Measurements from ENCODE around the gene OR1B1.
"Not testable (repeated sequence)": the region's sequence is repeated elsewhere in the genome, so short reads cannot be mapped to it uniquely, and the experiment has no call there.

The OR1B1 gene

DNA sequence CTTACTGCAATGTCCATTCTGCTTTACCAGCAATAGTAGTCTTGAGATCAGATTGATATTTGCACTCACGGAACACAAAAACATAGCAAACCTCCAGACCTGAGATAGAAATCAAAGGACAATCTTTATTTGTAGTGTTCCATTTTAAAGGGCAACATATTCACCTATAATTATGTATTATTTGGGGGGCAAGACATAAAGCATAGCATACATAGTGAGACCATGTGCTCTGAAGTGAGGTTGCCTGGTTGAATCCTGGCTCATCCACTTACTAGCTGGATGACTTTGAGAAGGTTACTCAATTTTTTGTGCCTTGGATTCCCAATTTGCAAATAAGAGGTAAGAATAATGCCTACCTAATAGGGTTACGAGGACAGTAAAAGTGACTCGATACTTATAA, at the start of gene OR1B1:
OR1B1 (minus strand) TSS at position 101 of the 400 bp plus-strand sequence.
- no peak within 1 kb of the TSS for H3K27ac Mint-ChIP-seq (ENCODE audit: low read depth)
- ATAC-seq (replicated peaks; ENCODE audit: extremely low read depth, poor library complexity, severe bottlenecking) (no peak), DNase-seq (ENCODE audit: low spot score in 2 of 2) (no peak)
- peaks cover 37% of the 10 kb centered on the region for H3K27me3 Mint-ChIP-seq
- H3K4me1 Mint-ChIP-seq, result no peaks in the 10 kb centered on the region
- no peaks in the 10 kb centered on the region for H3K9me3 Mint-ChIP-seq
- H3K4me3 Mint-ChIP-seq, result no peak within 1 kb of the TSS
- no peaks in the 10 kb centered on the region for H3K36me3 Mint-ChIP-seq (ENCODE audit: insufficient read depth)

- no peaks in the 10 kb centered on the region for H3K4me1 Mint-ChIP-seq
Observed at GRCh38 chr9:122695696-122696095, 38.3 kb upstream of the OR1B1 start.

GRCh38 chr9:122684851-122685250, 27.4 kb upstream of the OR1B1 start:
- DNase-seq (ENCODE audit: low spot score in 2 of 2) (no peak), ATAC-seq (replicated peaks; ENCODE audit: extremely low read depth, poor library complexity, severe bottlenecking) (no peak)
- H3K4me1 Mint-ChIP-seq, result no peaks in the 10 kb centered on the region
- H3K27me3 Mint-ChIP-seq, result peaks cover 47% of the 10 kb centered on the region
- H3K27ac Mint-ChIP-seq (ENCODE audit: low read depth), result no peak overlapping the region
- no peak overlapping the region for H3K4me3 Mint-ChIP-seq
- peaks cover 4% of the 10 kb centered on the region for H3K36me3 Mint-ChIP-seq (ENCODE audit: insufficient read depth)
- H3K9me3 Mint-ChIP-seq, result peaks cover 38% of the 10 kb centered on the region

More at GRCh38 chr9:122695696-122696095, 38.3 kb upstream of the OR1B1 start:
- Mint-ChIP-seq H3K9me3 (peaks cover 15% of the 10 kb centered on the region), H3K4me3 (no peak overlapping the region), H3K36me3 (ENCODE audit: insufficient read depth) (no peaks in the 10 kb centered on the region), H3K27me3 (peaks cover 20% of the 10 kb centered on the region), H3K27ac (ENCODE audit: low read depth) (no peak overlapping the region)
- ATAC-seq (replicated peaks; ENCODE audit: extremely low read depth, poor library complexity, severe bottlenecking), result no peak
- DNase-seq (ENCODE audit: low spot score in 2 of 2), result no peak

GRCh38 chr9:122672481-122672880, 15.1 kb upstream of the OR1B1 start:
- H3K27me3 Mint-ChIP-seq, result peaks cover 28% of the 10 kb centered on the region

GRCh38 chr9:122661416-122661815, 4.0 kb upstream of the OR1B1 start, which contains the start of gene OR1L1:
Gene OR1L1 (plus strand): TSS chr9:122661716. CDS start chr9:122661716, 0 bp downstream.
- H3K4me1 Mint-ChIP-seq, result no peaks in the 10 kb centered on the region
- peaks cover 34% of the 10 kb centered on the region for H3K27me3 Mint-ChIP-seq
- H3K27ac Mint-ChIP-seq (ENCODE audit: low read depth), result no peak within 1 kb of the TSS
- no peak for DNase-seq (ENCODE audit: low spot score in 2 of 2)
- H3K36me3 Mint-ChIP-seq (ENCODE audit: insufficient read depth), result no peaks in the 10 kb centered on the region
- H3K9me3 Mint-ChIP-seq, result peaks cover 1% of the 10 kb centered on the region
- no peak within 1 kb of the TSS for H3K4me3 Mint-ChIP-seq
- no peak for ATAC-seq (replicated peaks; ENCODE audit: extremely low read depth, poor library complexity, severe bottlenecking)

More at GRCh38 chr9:122672481-122672880, 15.1 kb upstream of the OR1B1 start:
- ATAC-seq (replicated peaks; ENCODE audit: extremely low read depth, poor library complexity, severe bottlenecking), result no peak
- Mint-ChIP-seq H3K27ac (ENCODE audit: low read depth) (no peak overlapping the region), H3K9me3 (peaks cover 8% of the 10 kb centered on the region), H3K4me1 (no peaks in the 10 kb centered on the region), H3K4me3 (no peak overlapping the region), H3K36me3 (ENCODE audit: insufficient read depth) (no peaks in the 10 kb centered on the region)
- no peak for DNase-seq (ENCODE audit: low spot score in 2 of 2)

- no peaks in the 10 kb centered on the region for H3K4me1 Mint-ChIP-seq
- H3K9me3 Mint-ChIP-seq, result no peaks in the 10 kb centered on the region
- H3K4me3 Mint-ChIP-seq, result no peak overlapping the region
- H3K27me3 Mint-ChIP-seq, result peaks cover 29% of the 10 kb centered on the region
- DNase-seq (ENCODE audit: low spot score in 2 of 2) (no peak), ATAC-seq (replicated peaks; ENCODE audit: extremely low read depth, poor library complexity, severe bottlenecking) (no peak)
- no peaks in the 10 kb centered on the region for H3K36me3 Mint-ChIP-seq (ENCODE audit: insufficient read depth)
- H3K27ac Mint-ChIP-seq (ENCODE audit: low read depth), result no peak overlapping the region
Observed at GRCh38 chr9:122656378-122656777, 1.0 kb downstream of the OR1B1 start.

DNA sequence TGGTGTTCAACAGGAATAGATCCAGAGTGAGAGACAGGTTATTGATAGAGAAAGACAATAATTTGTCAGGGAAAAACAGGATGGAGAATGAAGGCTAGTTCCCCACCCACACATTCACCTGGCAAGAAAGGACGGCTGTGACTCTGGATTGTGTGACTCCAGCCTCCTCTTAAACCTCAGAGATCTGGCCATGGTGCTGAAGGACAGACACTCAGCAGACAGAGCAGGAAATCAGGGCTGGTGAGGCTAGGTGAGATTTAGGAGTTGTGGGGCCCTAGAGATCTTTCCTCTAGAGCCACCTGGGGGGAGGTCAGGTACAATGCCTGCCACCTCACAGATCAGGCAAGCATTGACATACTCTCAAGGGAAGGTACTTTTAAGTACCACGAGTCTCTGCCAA, 15.2 kb downstream of the OR1B1 start:
- H3K27me3 Mint-ChIP-seq, result peaks cover 64% of the 10 kb centered on the region
- H3K36me3 Mint-ChIP-seq (ENCODE audit: insufficient read depth), result no peaks in the 10 kb centered on the region
- no peaks in the 10 kb centered on the region for H3K4me1 Mint-ChIP-seq
- ATAC-seq (replicated peaks; ENCODE audit: extremely low read depth, poor library complexity, severe bottlenecking) (no peak), DNase-seq (ENCODE audit: low spot score in 2 of 2) (no peak)
- peaks cover 28% of the 10 kb centered on the region for H3K9me3 Mint-ChIP-seq
- H3K27ac Mint-ChIP-seq (ENCODE audit: low read depth), result no peak overlapping the region
- H3K4me3 Mint-ChIP-seq, result no peak overlapping the region

DNA sequence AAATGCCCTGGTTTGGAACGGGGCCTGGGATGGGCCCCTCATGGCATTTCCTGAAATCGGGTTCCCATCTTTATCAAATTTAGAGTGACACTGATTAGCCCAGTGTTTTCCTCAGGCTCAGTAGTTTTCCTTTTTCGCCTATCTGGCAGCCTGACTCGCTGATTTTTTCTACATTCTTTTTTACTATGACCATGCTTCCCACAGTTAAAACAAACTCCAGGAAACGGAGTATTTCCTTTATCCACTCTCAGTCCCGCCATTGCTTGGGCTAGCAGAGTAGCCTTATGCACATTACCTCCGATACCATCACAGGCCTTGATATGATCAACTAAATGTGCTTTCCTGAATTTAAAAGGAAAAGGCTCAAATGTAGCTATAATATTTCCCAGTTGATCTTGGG, 37.4 kb downstream of the OR1B1 start:
- no peaks in the 10 kb centered on the region for H3K4me1 Mint-ChIP-seq
- H3K27ac Mint-ChIP-seq (ENCODE audit: low read depth), result no peak overlapping the region
- ATAC-seq (replicated peaks; ENCODE audit: extremely low read depth, poor library complexity, severe bottlenecking) (no peak), DNase-seq (ENCODE audit: low spot score in 2 of 2) (no peak)
- H3K9me3 Mint-ChIP-seq, result no peaks in the 10 kb centered on the region
- H3K27me3 Mint-ChIP-seq, result peaks cover 76% of the 10 kb centered on the region
- no peak overlapping the region for H3K4me3 Mint-ChIP-seq
- H3K36me3 Mint-ChIP-seq (ENCODE audit: insufficient read depth), result no peaks in the 10 kb centered on the region

DNA sequence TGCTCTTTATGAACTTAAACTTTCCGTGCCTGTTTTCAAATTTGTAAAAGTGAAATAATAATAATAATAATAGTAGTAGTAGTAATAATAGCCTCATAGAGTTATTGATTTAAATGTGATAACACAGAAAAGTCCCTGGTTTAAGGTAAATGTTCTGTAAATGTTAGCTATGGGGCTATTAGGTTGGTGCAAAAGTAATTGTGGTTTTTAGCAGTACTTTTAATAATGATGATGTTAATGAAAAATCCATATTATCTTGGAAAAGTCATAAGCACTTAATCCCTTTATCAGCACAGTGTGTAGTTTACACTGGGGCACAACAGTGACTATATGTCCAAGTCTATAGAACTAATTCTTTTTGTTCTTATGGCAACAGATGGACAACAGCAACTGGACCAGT, 43.1 kb downstream of the OR1B1 start, which contains the start of gene OR1Q1:
OR1Q1 (plus strand) TSS at position 377 of the 400 bp plus-strand sequence; CDS start at position 377, 0 bp downstream.
- no peak within 1 kb of the TSS for H3K27ac Mint-ChIP-seq (ENCODE audit: low read depth)
- no peaks in the 10 kb centered on the region for H3K36me3 Mint-ChIP-seq (ENCODE audit: insufficient read depth)
- no peak for DNase-seq (ENCODE audit: low spot score in 2 of 2)
- no peak for ATAC-seq (replicated peaks; ENCODE audit: extremely low read depth, poor library complexity, severe bottlenecking)
- no peak within 1 kb of the TSS for H3K4me3 Mint-ChIP-seq
- peaks cover 61% of the 10 kb centered on the region for H3K27me3 Mint-ChIP-seq
- no peaks in the 10 kb centered on the region for H3K4me1 Mint-ChIP-seq
- H3K9me3 Mint-ChIP-seq, result no peaks in the 10 kb centered on the region

DNA sequence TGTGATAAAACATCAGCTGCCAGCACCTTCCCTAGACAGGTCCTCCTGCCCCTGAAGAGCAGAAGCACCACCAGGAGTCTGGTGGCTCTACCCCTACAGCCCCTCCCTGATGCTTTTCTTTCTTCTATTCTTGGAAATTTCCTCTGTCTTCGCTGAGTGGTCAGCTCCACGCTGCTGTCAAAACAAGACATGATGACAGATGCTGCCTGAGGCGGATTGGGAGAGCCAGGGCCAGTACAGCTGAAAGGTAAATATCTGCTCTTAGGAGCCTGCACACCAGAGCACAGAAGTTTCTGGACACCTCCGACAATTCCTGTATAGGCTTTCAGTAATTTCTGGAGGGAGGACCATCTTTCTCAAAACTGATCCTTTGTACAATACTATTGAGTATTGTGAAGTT, 47.6 kb downstream of the OR1B1 start:
- no peaks in the 10 kb centered on the region for H3K4me1 Mint-ChIP-seq
- H3K4me3 Mint-ChIP-seq, result no peak overlapping the region
- DNase-seq (ENCODE audit: low spot score in 2 of 2), result no peak
- H3K27ac Mint-ChIP-seq (ENCODE audit: low read depth), result no peak overlapping the region
- H3K36me3 Mint-ChIP-seq (ENCODE audit: insufficient read depth), result no peaks in the 10 kb centered on the region
- H3K9me3 Mint-ChIP-seq, result no peaks in the 10 kb centered on the region
- ATAC-seq (replicated peaks; ENCODE audit: extremely low read depth, poor library complexity, severe bottlenecking), result no peak
- H3K27me3 Mint-ChIP-seq, result peaks cover 47% of the 10 kb centered on the region

- H3K27me3 Mint-ChIP-seq, result peaks cover 59% of the 10 kb centered on the region
- ATAC-seq (replicated peaks; ENCODE audit: extremely low read depth, poor library complexity, severe bottlenecking) (no peak), DNase-seq (ENCODE audit: low spot score in 2 of 2) (no peak)
- no peaks in the 10 kb centered on the region for H3K36me3 Mint-ChIP-seq (ENCODE audit: insufficient read depth)
- H3K4me1 Mint-ChIP-seq, result no peaks in the 10 kb centered on the region
- H3K4me3 Mint-ChIP-seq, result no peak overlapping the region
- no peaks in the 10 kb centered on the region for H3K9me3 Mint-ChIP-seq
- H3K27ac Mint-ChIP-seq (ENCODE audit: low read depth), result no peak overlapping the region
Observed at GRCh38 chr9:122606587-122606986, 50.8 kb downstream of the OR1B1 start.

- peaks cover 56% of the 10 kb centered on the region for H3K27me3 Mint-ChIP-seq
Observed at GRCh38 chr9:122605691-122606090, 51.7 kb downstream of the OR1B1 start.

GRCh38 chr9:122583284-122583683, 74.1 kb downstream of the OR1B1 start, which contains the start of gene OR1L8:
Gene OR1L8 (minus strand): TSS chr9:122583384. CDS start chr9:122568477, 14,907 bp downstream.
- not testable (repeated sequence) for ATAC-seq (replicated peaks; ENCODE audit: extremely low read depth, poor library complexity, severe bottlenecking); H3K9me3 Mint-ChIP-seq; H3K27ac Mint-ChIP-seq (ENCODE audit: low read depth); DNase-seq (ENCODE audit: low spot score in 2 of 2); H3K4me1 Mint-ChIP-seq; H3K4me3 Mint-ChIP-seq; H3K36me3 Mint-ChIP-seq (ENCODE audit: insufficient read depth)
- H3K27me3 Mint-ChIP-seq, result peaks cover 16% of the 10 kb centered on the region

More at GRCh38 chr9:122605691-122606090, 51.7 kb downstream of the OR1B1 start:
- Mint-ChIP-seq H3K4me3 (no peak overlapping the region), H3K36me3 (ENCODE audit: insufficient read depth) (no peaks in the 10 kb centered on the region), H3K4me1 (no peaks in the 10 kb centered on the region), H3K9me3 (no peaks in the 10 kb centered on the region), H3K27ac (ENCODE audit: low read depth) (no peak overlapping the region)
- DNase-seq (ENCODE audit: low spot score in 2 of 2), result no peak
- no peak for ATAC-seq (replicated peaks; ENCODE audit: extremely low read depth, poor library complexity, severe bottlenecking)
